GM18907 (cell line): ENCODE results near the gene STAM2.
A peak's percentile ranks its signal among the peaks of the same experiment; 100 is the strongest.
"Not testable (repeated sequence)": the region's sequence is repeated elsewhere in the genome, so short reads cannot be mapped to it uniquely, and the experiment has no call there.

Experiments used
- ATAC-seq: cut with Tn5 transposase; IDR thresholded peaks from one replicate; pipeline ENCODE4 v1.9.1; 2021; ENCODE audit warnings: mild to moderate bottlenecking, moderate library complexity; ENCODE audit not compliant: unreplicated experiment

STAM2 gene

GRCh38 chr2:152114366-152114765 is 61.2 kb downstream of the STAM2 start:
- ATAC-seq = no peak

GRCh38 chr2:152107140-152107539 is 68.4 kb downstream of the STAM2 start:
- not testable (repeated sequence) for ATAC-seq

- no peak for ATAC-seq
Measured at GRCh38 chr2:152106464-152106863, 69.1 kb downstream of the STAM2 start.

GRCh38 chr2:152103271-152103670 is 72.3 kb downstream of the STAM2 start:
- no peak for ATAC-seq

DNA sequence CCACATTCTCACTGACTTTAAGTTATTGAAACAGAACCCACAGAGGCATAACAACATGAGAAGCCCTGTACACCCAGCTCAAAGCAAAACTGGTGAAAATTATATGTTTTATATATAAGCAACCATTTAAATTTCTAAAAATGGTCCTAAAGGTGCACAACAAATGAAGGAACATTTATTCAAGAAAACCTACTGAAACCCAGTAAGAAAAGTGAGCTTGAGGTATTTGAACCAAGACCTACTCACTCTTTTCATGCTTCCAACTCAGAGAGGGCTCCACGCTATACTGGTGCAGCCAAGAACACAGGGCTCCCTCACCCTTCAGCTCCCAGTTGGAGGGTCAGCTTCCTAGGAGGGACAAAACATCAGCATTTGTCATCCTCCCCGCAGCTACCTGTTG is 74.6 kb downstream of the STAM2 start:
- no peak for ATAC-seq

GRCh38 chr2:152099367-152100050 is 76.1 kb downstream of the STAM2 start:
- peak; percentile 36 for ATAC-seq

GRCh38 chr2:152098496-152099366 is 76.8 kb downstream of the STAM2 start, which contains the start of gene CACNB4:
Gene CACNB4, minus strand, starts transcription at chr2:152099044.
- peak; percentile 40 for ATAC-seq

GRCh38 chr2:152097801-152098495 is 77.6 kb downstream of the STAM2 start:
- ATAC-seq = peak; percentile 40

- peak; percentile 8 for ATAC-seq
Measured at GRCh38 chr2:152097290-152097800, 78.2 kb downstream of the STAM2 start.

DNA sequence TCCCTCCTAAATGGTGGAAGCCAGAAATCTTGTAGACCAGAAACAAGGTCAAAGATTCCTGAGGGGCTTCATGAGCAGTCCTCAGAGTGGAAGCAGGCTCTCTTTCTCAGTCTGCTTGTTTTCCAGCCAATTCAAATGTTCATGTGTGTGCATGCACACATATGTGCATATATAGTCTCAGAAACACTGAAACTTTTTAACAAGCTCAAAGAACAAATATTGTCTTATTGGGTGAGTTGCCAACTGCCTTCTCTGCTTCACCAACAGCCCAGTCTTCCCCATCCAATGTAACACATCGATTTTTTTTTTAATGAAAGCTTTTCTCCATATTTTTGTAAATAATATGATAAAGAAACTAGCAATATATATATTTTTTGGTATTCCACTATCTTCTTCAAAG is 80.4 kb downstream of the STAM2 start:
- ATAC-seq = no peak

DNA sequence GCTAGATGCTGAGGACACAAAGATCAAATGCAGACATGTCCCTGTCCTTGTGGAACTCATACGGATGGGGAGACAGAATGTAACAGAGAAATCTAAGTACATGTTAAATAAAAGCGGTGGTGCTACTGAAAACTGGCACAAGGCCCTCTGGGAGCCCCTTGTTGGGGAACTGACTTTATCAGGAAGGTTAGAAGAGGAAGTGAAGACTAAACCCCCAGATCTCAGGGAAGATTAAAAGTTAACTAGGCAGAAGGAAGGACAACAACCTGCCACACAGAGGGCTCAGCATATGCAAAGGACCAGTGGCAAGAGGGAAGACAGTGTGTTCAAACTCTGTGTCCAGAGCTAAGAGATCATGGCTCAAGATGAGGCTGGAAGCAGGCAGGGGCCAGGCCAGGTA is 81.5 kb downstream of the STAM2 start:
- no peak for ATAC-seq

- no peak for ATAC-seq
Measured at GRCh38 chr2:152093464-152093863, 82.1 kb downstream of the STAM2 start.

GRCh38 chr2:152092095-152092494 is 83.5 kb downstream of the STAM2 start:
- ATAC-seq = no peak

DNA sequence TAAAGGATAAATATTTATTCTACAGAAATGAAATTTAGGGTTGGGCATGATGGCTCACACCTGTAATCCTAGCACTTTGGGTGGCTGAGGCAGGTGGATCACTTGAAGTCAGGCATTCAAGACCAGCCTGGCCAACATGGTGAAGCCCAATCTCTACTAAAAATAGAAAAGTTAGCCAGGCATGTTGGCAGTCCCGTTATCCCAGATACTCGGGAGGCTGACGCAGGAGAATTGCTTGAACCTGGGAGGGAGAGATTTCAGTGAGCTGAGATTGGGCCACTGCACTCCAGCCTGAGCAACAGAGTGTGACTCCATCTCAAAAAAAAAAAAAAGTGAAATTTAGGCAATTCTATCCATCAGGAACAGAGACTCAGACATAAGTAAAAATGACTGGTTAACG is 84.8 kb downstream of the STAM2 start:
- ATAC-seq = not testable (repeated sequence)

GRCh38 chr2:152089238-152089637 is 86.3 kb downstream of the STAM2 start:
- ATAC-seq = no peak

DNA sequence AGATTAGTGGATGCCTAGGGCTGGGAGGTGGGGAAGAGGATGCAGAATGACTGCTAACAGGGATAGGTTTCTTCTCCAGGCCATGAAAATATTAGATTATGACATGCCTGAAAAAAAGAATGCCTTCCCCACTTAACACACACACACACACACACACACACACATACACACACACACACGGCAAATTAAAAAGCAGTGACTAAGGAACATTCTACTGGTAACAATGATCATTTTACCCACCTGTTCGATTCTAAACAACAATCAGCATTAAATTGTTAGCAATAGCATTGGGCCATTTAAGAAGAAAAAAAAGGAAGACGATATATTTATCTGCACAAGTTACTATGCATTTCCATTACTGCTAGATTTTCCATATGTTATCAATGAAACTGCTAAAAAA is 87.6 kb downstream of the STAM2 start:
- ATAC-seq = no peak

DNA sequence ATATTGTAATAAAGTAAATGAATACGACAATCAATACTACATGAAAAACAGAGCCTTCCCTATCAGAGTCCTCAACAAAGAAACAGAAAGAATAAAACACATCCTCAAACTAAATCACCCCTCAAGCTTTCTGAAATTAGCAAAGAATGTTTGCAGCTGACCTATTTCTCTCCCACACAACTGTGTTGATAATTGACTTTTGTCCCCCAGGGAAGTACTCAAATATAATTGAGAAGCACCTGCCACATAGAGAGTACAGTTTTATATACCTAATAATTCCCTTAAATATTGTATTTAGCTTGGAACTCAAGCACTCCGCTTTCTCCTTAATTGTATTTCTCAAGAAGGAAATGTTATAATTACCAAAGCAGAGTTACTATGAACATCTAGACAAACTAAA is 89.3 kb downstream of the STAM2 start:
- no peak for ATAC-seq

DNA sequence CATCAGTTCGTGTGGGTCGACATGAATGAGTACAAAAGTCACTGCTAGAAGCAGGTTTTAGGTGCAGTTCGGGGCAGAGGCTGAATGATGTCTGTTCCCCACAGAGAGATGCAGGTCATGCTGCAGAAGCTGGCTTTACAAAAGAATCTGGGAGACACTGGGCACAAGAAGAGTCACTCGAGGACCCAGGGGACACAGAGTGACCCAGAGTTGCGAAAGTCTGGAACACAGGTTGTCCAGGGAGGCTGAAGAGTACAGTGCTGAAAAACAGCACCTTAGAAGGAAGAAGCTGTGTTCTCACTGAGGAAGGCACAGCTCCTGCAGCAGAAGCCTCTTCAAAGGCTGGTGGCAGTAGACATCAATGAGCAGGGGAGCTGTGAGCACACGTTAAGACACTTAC is 91.5 kb downstream of the STAM2 start:
- ATAC-seq = no peak

DNA sequence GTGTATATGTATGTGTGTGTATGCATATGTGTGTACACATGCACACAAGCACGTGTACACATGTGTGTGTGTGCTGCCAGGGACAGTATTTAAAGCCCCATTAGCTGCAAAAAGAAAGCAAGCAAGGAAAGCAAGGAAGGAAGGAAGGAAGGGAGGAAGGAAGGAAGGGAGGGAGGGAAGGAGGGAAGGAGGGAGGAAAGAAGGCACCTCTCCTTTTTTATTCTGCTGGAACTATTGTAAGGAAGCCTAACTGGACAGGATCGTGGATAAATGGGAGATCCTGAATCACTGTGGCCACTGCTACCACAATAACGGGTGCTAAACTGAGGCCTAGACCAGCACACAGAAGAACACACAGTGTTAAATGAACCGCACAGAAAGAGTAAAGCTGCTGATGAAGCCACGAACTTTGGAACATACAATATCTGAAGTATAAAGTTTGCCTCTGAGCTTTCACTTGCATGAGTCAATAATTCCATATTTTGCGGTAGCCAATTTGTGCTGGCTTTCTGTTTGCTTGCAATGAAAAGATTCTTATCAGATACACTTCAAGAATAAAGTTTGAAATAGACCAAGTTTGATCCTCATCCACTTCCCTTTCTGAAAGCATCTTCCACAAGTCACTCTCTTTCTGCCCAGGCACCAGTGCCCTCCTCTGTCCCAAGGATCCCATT is 92.2 kb downstream of the STAM2 start:
- ATAC-seq = no peak

GRCh38 chr2:152078662-152079061 is 96.9 kb downstream of the STAM2 start:
- peak; percentile 84 for ATAC-seq

DNA sequence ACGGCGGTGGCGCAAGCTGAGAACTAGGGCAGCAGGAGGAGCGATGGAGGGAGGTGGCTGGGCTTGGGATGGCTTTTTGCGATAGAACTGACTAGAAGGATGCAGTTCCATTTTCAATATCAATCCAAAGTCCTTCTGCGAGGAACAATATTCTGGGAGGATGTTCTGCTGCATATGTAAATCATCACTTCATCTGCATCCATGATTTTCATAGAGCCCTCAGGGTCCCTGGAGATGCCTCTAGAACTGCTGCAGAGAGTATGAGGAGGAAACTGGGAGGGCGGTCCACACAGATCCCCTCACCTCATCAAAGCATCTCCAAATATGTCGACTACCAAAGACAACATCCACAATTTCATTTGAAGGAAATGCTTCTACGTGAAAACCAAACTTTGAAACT is 97.5 kb downstream of the STAM2 start:
- ATAC-seq = no peak
